Lower leg skin (tissue), 4 donors: ENCODE data around the gene SLC39A11. TPM values are rescaled to one million over a fixed set of nuclear protein-coding genes. Genes with fewer than 3 reads are reported as not detected.

Experiments used
- DNase-seq, 2 donors: peaks; one replicate each; pipeline ENCODE4 v3.0.0-alpha.2; 2019; ENCODE audit warnings: low spot score in 2 of 2
- H3K4me3 ChIP-seq: fragments of 200-600 bp; sonication (generic); 2 replicates; pipeline ENCODE4 v1.5.1; 2017; ENCODE audit warnings: mild to moderate bottlenecking, low read depth; ENCODE audit not compliant: poor library complexity, severe bottlenecking
- POLR2A ChIP-seq, 2 donors: fragments of 450-650 bp; IDR thresholded peaks; one replicate each; pipeline ENCODE4 v1.6.1; 2016 to 2017; ENCODE audit warnings: antibody characterized with exemption in 2 of 2, mild to moderate bottlenecking in 1 of 2, moderate library complexity in 1 of 2
- WGBS, 2 donors: methylation state at CpG; one replicate each; pipeline ENCODE4 v1.1.5; 2018; 5-methylcytosine and 5-hydroxymethylcytosine counted together
- intact Hi-C: fragments of 100-400 bp; cut with DNase I; formaldehyde crosslinking; loops from one replicate; pipeline ENCODE4 v1.15.0; 2023; ENCODE audit warnings: low total_unique reads
- total RNA-seq, 4 donors: library from RNA; depleted of rRNA; stranded (reverse); fragments of >200 nt; gene quantifications; one replicate each; pipeline ENCODE4 v1.1.0, GENCODE V29; 2016
- TF ChIP-seq, protein P1 (sequence below), 3 donors: fragments of 450-650 bp; IDR thresholded peaks; one replicate each; pipeline ENCODE4 v1.5.1; 2016; ENCODE audit warnings: antibody characterized with exemption in 3 of 3, mild to moderate bottlenecking in 3 of 3, moderate library complexity in 2 of 3

The SLC39A11 gene
- total RNA-seq, 4 donors from 2014 or later, result 41.6 to 59.0 (median 47.1) TPM

DNA sequence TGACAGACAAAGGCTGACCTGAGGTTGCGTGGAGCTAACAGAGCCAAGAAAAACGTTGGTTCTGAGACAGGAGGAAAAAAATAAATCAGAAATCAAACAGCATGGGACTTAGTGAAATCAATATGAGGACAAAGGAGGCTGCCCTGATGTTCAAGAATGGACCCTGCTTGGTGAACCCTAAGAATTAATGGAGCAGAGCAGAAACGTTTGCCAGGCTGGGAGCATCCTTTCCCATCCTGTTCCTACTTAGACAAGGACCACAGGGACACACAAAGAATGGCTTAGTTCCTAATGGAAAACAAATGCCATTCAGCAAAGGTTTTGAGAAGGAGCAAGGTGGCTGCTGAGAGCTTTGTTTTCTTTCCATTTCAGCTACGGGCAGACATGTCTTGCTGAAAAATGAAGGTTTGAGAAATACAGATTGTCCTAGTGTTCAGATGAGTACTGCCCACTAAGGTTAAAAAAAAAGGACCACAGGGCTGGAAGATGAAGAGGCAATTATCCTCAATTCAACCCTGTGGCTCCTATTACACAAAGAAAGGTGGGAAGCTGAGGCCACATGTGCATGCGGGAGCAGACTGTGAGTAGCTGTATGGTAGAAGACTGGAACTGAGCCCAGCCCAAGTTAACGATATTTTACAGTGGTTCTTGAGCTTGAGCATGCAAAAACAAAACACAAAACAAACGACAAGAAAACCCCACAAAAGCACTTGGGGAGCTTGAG, 230.1 kb downstream of the SLC39A11 start:
- WGBS, 2 donors, result 63% methylated on average over 7 of the region's 7 CpGs
- TF ChIP-seq, protein P1, sequence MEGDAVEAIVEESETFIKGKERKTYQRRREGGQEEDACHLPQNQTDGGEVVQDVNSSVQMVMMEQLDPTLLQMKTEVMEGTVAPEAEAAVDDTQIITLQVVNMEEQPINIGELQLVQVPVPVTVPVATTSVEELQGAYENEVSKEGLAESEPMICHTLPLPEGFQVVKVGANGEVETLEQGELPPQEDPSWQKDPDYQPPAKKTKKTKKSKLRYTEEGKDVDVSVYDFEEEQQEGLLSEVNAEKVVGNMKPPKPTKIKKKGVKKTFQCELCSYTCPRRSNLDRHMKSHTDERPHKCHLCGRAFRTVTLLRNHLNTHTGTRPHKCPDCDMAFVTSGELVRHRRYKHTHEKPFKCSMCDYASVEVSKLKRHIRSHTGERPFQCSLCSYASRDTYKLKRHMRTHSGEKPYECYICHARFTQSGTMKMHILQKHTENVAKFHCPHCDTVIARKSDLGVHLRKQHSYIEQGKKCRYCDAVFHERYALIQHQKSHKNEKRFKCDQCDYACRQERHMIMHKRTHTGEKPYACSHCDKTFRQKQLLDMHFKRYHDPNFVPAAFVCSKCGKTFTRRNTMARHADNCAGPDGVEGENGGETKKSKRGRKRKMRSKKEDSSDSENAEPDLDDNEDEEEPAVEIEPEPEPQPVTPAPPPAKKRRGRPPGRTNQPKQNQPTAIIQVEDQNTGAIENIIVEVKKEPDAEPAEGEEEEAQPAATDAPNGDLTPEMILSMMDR (IDR thresholded peaks at IDR 0.05), result no peak
- TF ChIP-seq POLR2A (IDR thresholded peaks at IDR 0.05), result no peak
- no peak for DNase-seq
- no peak overlapping the region for H3K4me3 ChIP-seq
- intact Hi-C loops, result no loop called here

DNA sequence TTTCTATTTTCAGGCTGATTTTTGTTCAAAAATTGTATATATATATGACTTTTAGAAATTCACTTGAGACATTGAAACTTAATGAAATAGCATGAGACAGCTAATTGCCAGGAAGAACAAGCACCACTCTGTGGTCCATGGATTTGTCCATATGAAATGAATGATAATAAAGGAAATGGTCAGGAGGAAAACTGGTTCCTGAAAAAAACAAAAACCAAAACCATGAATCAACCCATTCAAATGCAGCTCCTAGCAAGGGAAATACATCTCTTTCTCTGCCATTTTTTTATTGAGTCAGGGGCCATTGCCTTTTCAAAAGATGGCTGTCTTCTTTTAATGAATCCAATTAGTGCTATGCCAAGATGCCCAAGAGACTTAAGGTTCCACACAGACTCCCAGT, 230.7 kb downstream of the SLC39A11 start:
- H3K4me3 ChIP-seq, result no peak overlapping the region
- no peak for DNase-seq
- no peak for TF ChIP-seq POLR2A (IDR thresholded peaks at IDR 0.05)
- TF ChIP-seq, protein P1 (IDR thresholded peaks at IDR 0.05), result no peak
- intact Hi-C loops, result no loop called here

DNA sequence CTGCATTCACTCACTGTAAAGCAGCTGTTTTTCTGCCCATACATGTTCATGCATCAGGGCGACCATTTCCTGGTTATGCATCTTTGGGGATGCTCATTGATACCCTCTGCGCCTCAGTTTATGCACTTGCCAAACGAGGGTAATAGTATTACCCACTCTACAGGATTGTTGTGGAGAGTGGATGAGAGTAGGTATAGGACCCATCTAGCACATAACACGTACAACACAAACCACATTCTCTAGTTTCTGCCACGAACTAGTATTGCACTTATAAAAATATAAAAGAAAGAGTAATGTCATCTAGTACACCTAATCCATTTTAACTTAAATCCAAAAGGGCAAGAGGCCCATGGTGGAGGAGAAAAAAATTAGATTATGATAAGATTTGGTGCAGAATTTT, 231.7 kb downstream of the SLC39A11 start:
- intact Hi-C loops, result no loop called here
- TF ChIP-seq, protein P1 (IDR thresholded peaks at IDR 0.05), result no peak
- TF ChIP-seq POLR2A (IDR thresholded peaks at IDR 0.05), result no peak
- DNase-seq, result no peak
- 87 to 92% methylated on average over 5 of the region's 5 CpGs for WGBS, 2 donors
- H3K4me3 ChIP-seq, result no peak overlapping the region

DNA sequence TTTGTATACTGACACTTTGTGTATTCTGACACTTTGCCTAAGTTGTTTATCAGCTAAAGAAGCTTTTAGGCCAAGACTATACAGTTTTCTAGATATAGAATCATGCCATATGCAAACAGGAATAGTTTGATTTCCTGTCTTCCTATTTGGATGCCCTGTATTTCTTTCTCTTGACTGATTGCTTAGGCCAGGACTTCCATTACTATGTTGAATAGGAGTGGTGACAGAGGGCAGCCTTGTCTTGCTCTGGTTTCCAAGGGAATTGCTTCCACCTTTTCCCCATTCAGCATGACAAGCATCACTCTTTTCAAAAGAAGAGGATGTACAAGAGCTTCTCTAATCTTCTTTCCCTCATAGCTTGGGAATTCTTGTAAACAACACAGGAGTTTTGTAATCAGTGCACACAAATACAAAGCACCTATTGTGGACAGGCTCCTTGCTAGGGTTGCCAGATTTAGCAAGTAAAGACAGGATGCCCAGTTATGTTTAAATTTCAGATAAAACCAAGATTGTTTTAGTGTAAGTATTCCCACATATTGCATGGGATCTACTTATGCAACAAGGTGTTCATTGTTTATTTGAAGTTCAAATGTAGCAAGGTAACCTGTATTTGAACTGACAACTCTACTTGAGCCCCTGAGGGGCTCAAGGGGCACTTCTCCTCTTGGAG, 233.5 kb downstream of the SLC39A11 start:
- TF ChIP-seq, protein P1 (IDR thresholded peaks at IDR 0.05), result no peak
- TF ChIP-seq POLR2A (IDR thresholded peaks at IDR 0.05), result no peak
- DNase-seq, result no peak
- no peak overlapping the region for H3K4me3 ChIP-seq
- intact Hi-C loops, result no loop called here

DNA sequence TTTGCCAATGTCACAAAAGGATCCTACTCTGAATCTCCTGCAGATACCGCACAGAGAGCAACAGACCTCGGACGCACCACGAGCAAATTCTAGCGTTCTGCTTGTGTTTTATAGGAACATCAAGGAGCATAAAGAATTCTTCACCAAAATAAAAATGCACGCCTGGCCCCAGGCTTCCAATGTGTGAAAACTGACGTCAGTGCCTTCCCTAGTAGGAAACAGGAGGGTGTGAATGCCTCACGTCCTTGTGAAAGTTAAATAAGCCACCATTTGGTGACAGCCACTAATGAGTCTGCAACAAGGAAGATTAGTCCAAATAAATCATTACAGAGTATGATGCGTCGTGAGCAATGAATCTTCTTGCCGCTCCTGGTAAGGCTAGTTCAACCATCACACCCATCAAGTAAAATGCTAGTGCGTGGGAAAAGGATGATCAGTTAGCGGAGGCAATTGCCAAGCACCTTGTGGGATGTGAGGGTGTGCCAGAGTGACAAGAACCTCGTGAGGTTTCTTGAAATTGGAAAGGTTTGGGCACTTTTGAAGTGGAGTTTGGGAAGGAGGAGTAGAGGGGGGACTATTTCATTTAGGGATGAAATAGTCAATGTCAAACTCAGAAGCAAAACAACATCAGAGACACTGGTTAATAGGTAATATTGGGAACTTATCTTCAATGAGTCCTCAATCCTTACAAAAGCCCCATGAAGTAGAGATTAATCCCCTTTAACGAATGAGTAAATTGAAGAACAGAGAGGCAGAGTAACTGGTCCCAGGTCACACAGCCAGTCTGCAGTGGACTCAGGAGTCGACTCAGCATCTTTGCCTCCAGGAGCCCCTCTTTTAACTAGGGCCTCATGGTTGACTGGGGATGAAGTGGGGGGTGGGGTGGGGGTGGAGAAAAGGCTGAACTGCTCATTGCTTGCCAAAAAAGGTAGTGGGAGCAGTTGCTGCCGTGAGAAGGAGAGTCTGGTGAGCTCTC, 238.8 kb downstream of the SLC39A11 start:
- WGBS, 2 donors, result 74 to 77% methylated on average over 17 of the region's 17 CpGs
- intact Hi-C loops, result no loop called here
- DNase-seq, result no peak
- no peak overlapping the region for H3K4me3 ChIP-seq
- no peak for TF ChIP-seq POLR2A (IDR thresholded peaks at IDR 0.05)
- TF ChIP-seq, protein P1 (IDR thresholded peaks at IDR 0.05), result no peak
